T-cell (primary cell): ENCODE data around the gene METAP1. TPM values are rescaled to one million over a fixed set of nuclear protein-coding genes. Genes with fewer than 3 reads are reported as not detected.

Source experiments
- ATAC-seq, 4 experiments: fragments of 200-7000 bp in 3 of 4; fragments of 150-1000 bp in 1 of 4; cut with Tn5 transposase; replicated peaks in 1 of 4; 1 replicate in 3 of 4; 2 replicates in 1 of 4; pipeline ENCODE4 v1.10.0; 2021; ENCODE audit warnings: moderate library complexity in 3 of 4, mild to moderate bottlenecking in 2 of 4, moderate number of reproducible peaks in 1 of 4
- CTCF ChIA-PET, 2 donors: fragments of 300-600 bp; sonication (Branson Sonifier 250); formaldehyde crosslinking; loops; one replicate each; lab custom pipeline; 2022; ENCODE audit warnings: antibody characterized with exemption in 2 of 2; lab: Charles Lee
- POLR2A ChIA-PET, 2 donors: fragments of 300-600 bp; sonication (Branson Sonifier 250); formaldehyde crosslinking; loops; one replicate each; lab custom pipeline; 2022; ENCODE audit warnings: antibody characterized with exemption in 2 of 2; lab: Charles Lee
- DNase-seq, 35 experiments: peaks; one replicate each; pipeline versions ENCODE4 v3.0.0 to v3.0.0-alpha.2; 2013 to 2023
- H3K27ac ChIP-seq: one replicate; pipeline ENCODE4 v1.5.1; 2013; ENCODE audit warnings: low read length
- H3K27me3 ChIP-seq, 2 experiments: replicated peaks in 1 of 2; 1 replicate in 1 of 2; 2 replicates in 1 of 2; pipeline versions ENCODE4 v1.6.1 to v1.7.0; 2013; ENCODE audit warnings: low read length in 1 of 2, mixed read lengths in 1 of 2; ENCODE audit not compliant: control insufficient read depth in 2 of 2, insufficient read depth in 2 of 2; ENCODE audit errors: extremely low read depth in 1 of 2
- H3K36me3 ChIP-seq, 2 donors: 1 replicate in 1 of 2; 2 replicates in 1 of 2; pipeline versions ENCODE4 v1.6.1 to v1.7.0; 2013; ENCODE audit warnings: low read length in 1 of 2; ENCODE audit not compliant: control insufficient read depth in 2 of 2, insufficient read depth in 1 of 2; ENCODE audit errors: extremely low read depth in 1 of 2
- H3K4me1 ChIP-seq, 2 experiments: 1 replicate in 1 of 2; 2 replicates in 1 of 2; pipeline versions ENCODE4 v1.6.1 to v1.7.0; 2013; ENCODE audit warnings: low read length in 2 of 2, mixed read lengths in 1 of 2; ENCODE audit not compliant: insufficient read depth in 2 of 2, control insufficient read depth in 1 of 2; ENCODE audit errors: extremely low read depth in 1 of 2
- H3K4me3 ChIP-seq, 2 donors: 1 replicate in 1 of 2; 2 replicates in 1 of 2; pipeline versions ENCODE4 v1.5.1 to v1.7.0; 2013; ENCODE audit warnings: mild to moderate bottlenecking in 2 of 2, low read length in 1 of 2, moderate library complexity in 1 of 2; ENCODE audit not compliant: control insufficient read depth in 1 of 2; ENCODE audit errors: extremely low read depth in 1 of 2
- H3K9me3 ChIP-seq: 2 replicates; pipeline ENCODE4 v1.7.0; 2013
- H3K27ac Mint-ChIP-seq, 2 donors: one replicate each; pipeline ENCODE4 v1.8.0; 2020 to 2021; ENCODE audit warnings: mild to moderate bottlenecking in 2 of 2, mixed read lengths in 2 of 2
- H3K27me3 Mint-ChIP-seq, 2 donors: one replicate each; pipeline ENCODE4 v1.8.0; 2021 to 2022; ENCODE audit warnings: mixed read lengths in 2 of 2
- H3K36me3 Mint-ChIP-seq: one replicate; pipeline ENCODE4 v1.8.0; 2021; ENCODE audit warnings: mixed read lengths
- H3K4me1 Mint-ChIP-seq, 3 donors: one replicate each; pipeline ENCODE4 v1.8.0; 2020 to 2022; ENCODE audit warnings: mixed read lengths in 3 of 3, mild to moderate bottlenecking in 1 of 3
- H3K4me3 Mint-ChIP-seq, 3 donors: one replicate each; pipeline ENCODE4 v1.8.0; 2020 to 2022; ENCODE audit warnings: mild to moderate bottlenecking in 3 of 3, mixed read lengths in 3 of 3, moderate library complexity in 3 of 3
- H3K9me3 Mint-ChIP-seq, 3 donors: one replicate each; pipeline ENCODE4 v1.8.0; 2020 to 2022; ENCODE audit warnings: mixed read lengths in 3 of 3
- WGBS: methylation state at CpG from one replicate; pipeline ENCODE4 v1.1.5; 2013; ENCODE audit warnings: missing lambda C conversion rate; ENCODE audit not compliant: insufficient coverage; 5-methylcytosine and 5-hydroxymethylcytosine counted together
- total RNA-seq, 35 experiments: library from RNA in 6 of 35; stranded (reverse) in 6 of 35; fragments of 120-200 nt in 1 of 35; gene quantifications; one replicate each; pipeline versions ENCODE4 v1.2.1 to v1.2.4 and lab custom pipeline; 2013 to 2026

The METAP1 gene
- total RNA-seq, 5 donors from 2014 or later (not counting 1 experiment from before 2014, with no cell fraction given): 32.9 to 39.8 (median 39.2) TPM

- POLR2A ChIA-PET: interaction anchor here (0.5 to 1.5 kb wide), 14 partner anchors 34 to 954 kb away, joined by 3 to 10 read pairs (median 4); partner anchors contain the start of genes ADH5 (in 2 of the 2), EIF4E (in 1 of the 2) and TRMT10A (in 1 of the 2)
- no peaks in the 10 kb centered on the region for H3K9me3 Mint-ChIP-seq
- WGBS: 3% methylated on average over 5 of the region's 17 CpGs
Measured at GRCh38 chr4:98994474-98995182, 893 bp upstream of the METAP1 start.

GRCh38 chr4:98996056-98996764 lies 689 bp downstream of the METAP1 start:
- no peaks in the 10 kb centered on the region for H3K27me3 Mint-ChIP-seq
- Histone ChIP-seq H3K36me3 (no peaks in the 10 kb centered on the region), H3K27ac (peak overlapping the region; percentile 34), H3K9me3 (no peaks in the 10 kb centered on the region), H3K4me1 (peaks cover 13 to 16% of the 10 kb centered on the region in 2 experiments), H3K4me3 (peak overlapping the region; percentile 63 to 97), H3K27me3 (no peaks in the 10 kb centered on the region)
- H3K36me3 Mint-ChIP-seq: peaks cover 3% of the 10 kb centered on the region
- peak overlapping the region; percentile 75 to 80 for H3K27ac Mint-ChIP-seq
- peak in 2 of 4 experiments; percentile 14 to 17 for ATAC-seq
- H3K4me3 Mint-ChIP-seq: peak overlapping the region; percentile 68 to 87 (median 86)
- DNase-seq: peak in 2 of 35 experiments; percentile 1 to 2
- peaks cover 46 to 57% (median 51%) of the 10 kb centered on the region in 3 donors for H3K4me1 Mint-ChIP-seq
- CTCF ChIA-PET: interaction anchor here (0.6 to 3.6 kb wide), 23 partner anchors 10 to 950 kb away, joined by 3 to 105 read pairs (median 7); partner anchors contain the start of genes ADH5 (in 1 of the 2), DNAJB14 (in 1 of the 2), EIF4E (in 1 of the 2) and RAP1GDS1 (in 1 of the 2)
- under 1% methylated on average over 49 of the region's 57 CpGs for WGBS
- POLR2A ChIA-PET: interaction anchor here (1.0 to 2.4 kb wide), 3 partner anchors 17 to 67 kb away, joined by 3 to 10 read pairs (median 8); partner anchors contain the start of gene EIF4E (in 1 of the 2)
- no peaks in the 10 kb centered on the region for H3K9me3 Mint-ChIP-seq

More at GRCh38 chr4:98994474-98995182, 893 bp upstream of the METAP1 start:
- CTCF ChIA-PET: interaction anchor here (0.6 to 3.6 kb wide), 48 partner anchors 9 to 1099 kb away, joined by 3 to 105 read pairs (median 4); partner anchors contain the start of genes ADH5 (in 1 of the 2), DAPP1 (in 1 of the 2), DNAJB14 (in 1 of the 2) and EIF4E (in 1 of the 2)
- Histone ChIP-seq H3K9me3 (no peaks in the 10 kb centered on the region), H3K27ac (peak overlapping the region; percentile 93), H3K27me3 (no peaks in the 10 kb centered on the region), H3K4me3 (peak overlapping the region; percentile 35 to 56), H3K4me1 (peaks cover 12 to 16% of the 10 kb centered on the region in 2 experiments), H3K36me3 (no peaks in the 10 kb centered on the region)
- Mint-ChIP-seq H3K36me3 (no peaks in the 10 kb centered on the region), H3K27ac (peak overlapping the region; percentile 99), H3K4me3 (peak overlapping the region; percentile 82 to 87 (median 84)), H3K27me3 (no peaks in the 10 kb centered on the region), H3K4me1 (peaks cover 32 to 41% (median 36%) of the 10 kb centered on the region in 3 donors)
- ATAC-seq (no peak), DNase-seq (no peak)

GRCh38 chr4:98996765-98997068 lies 1.2 kb downstream of the METAP1 start:
- ATAC-seq: no peak
- peaks cover 50 to 60% (median 54%) of the 10 kb centered on the region in 3 donors for H3K4me1 Mint-ChIP-seq

GRCh38 chr4:98997166-98997565 lies 1.6 kb downstream of the METAP1 start:
- H3K4me3 Mint-ChIP-seq: peak overlapping the region; percentile 68 to 87 (median 86)
- H3K9me3 ChIP-seq: no peaks in the 10 kb centered on the region
- no peak overlapping the region for H3K27ac Mint-ChIP-seq

More at GRCh38 chr4:98996765-98997068, 1.2 kb downstream of the METAP1 start:
- H3K9me3 Mint-ChIP-seq: no peaks in the 10 kb centered on the region
- Histone ChIP-seq H3K4me3 (peak overlapping the region; percentile 63 to 97), H3K27me3 (no peaks in the 10 kb centered on the region), H3K36me3 (no peaks in the 10 kb centered on the region), H3K27ac (no peak overlapping the region), H3K4me1 (peaks cover 15 to 16% of the 10 kb centered on the region in 2 experiments), H3K9me3 (no peaks in the 10 kb centered on the region)
- WGBS: 43% methylated on average over 4 of the region's 5 CpGs
- CTCF ChIA-PET: interaction anchor here (0.6 to 3.6 kb wide), 11 partner anchors 29 to 854 kb away, joined by 3 to 48 read pairs (median 10); partner anchors contain the start of genes ADH5 (in 1 of the 2), EIF4E (in 1 of the 2) and STPG2 (in 1 of the 2)
- peaks cover 3% of the 10 kb centered on the region for H3K36me3 Mint-ChIP-seq
- POLR2A ChIA-PET: interaction anchor here in 1 of 2 donors (2.4 kb wide), 1 partner anchor 60 kb away, joined by 8 read pairs; no protein-coding TSS in a partner anchor
- no peaks in the 10 kb centered on the region for H3K27me3 Mint-ChIP-seq
- peak overlapping the region; percentile 68 to 87 (median 86) for H3K4me3 Mint-ChIP-seq
- DNase-seq: peak in 1 of 35 experiments; percentile 7
- peak overlapping the region; percentile 75 to 80 for H3K27ac Mint-ChIP-seq

GRCh38 chr4:98998551-98998950 lies 3.0 kb downstream of the METAP1 start:
- no peak overlapping the region for H3K27ac ChIP-seq
- H3K27me3 ChIP-seq: no peaks in the 10 kb centered on the region
- ATAC-seq (no peak), DNase-seq (no peak)
- no peaks in the 10 kb centered on the region for H3K9me3 ChIP-seq
- Mint-ChIP-seq H3K36me3 (peaks cover 3% of the 10 kb centered on the region), H3K9me3 (no peaks in the 10 kb centered on the region), H3K4me1 (peaks cover 66 to 75% (median 71%) of the 10 kb centered on the region in 3 donors), H3K4me3 (peak overlapping the region in 1 of 3 donors; percentile 25), H3K27me3 (no peaks in the 10 kb centered on the region), H3K27ac (no peak overlapping the region)
- peaks cover 15 to 16% of the 10 kb centered on the region in 2 experiments for H3K4me1 ChIP-seq
- ChIA-PET CTCF (interaction anchor here (0.6 to 1.2 kb wide), 5 partner anchors 9 to 703 kb away, joined by 3 to 5 read pairs (median 4); no protein-coding TSS in a partner anchor), POLR2A (interaction anchor here in 1 of 2 donors (0.6 to 1.0 kb wide), 2 partner anchors 57 to 1095 kb away, joined by 3 read pairs; no protein-coding TSS in a partner anchor)
- no peaks in the 10 kb centered on the region for H3K36me3 ChIP-seq
- H3K4me3 ChIP-seq: no peak overlapping the region
- no CpG with 5 or more reads among the region's 7 CpGs for WGBS

More at GRCh38 chr4:98997166-98997565, 1.6 kb downstream of the METAP1 start:
- H3K36me3 ChIP-seq: no peaks in the 10 kb centered on the region
- Mint-ChIP-seq H3K36me3 (peaks cover 3% of the 10 kb centered on the region), H3K4me1 (peaks cover 54 to 65% (median 57%) of the 10 kb centered on the region in 3 donors), H3K27me3 (no peaks in the 10 kb centered on the region), H3K9me3 (no peaks in the 10 kb centered on the region)
- WGBS: no CpG with 5 or more reads among the region's 6 CpGs
- H3K27ac ChIP-seq: no peak overlapping the region
- CTCF ChIA-PET: interaction anchor here in 1 of 2 donors (0.6 to 3.6 kb wide), 4 partner anchors 59 to 846 kb away, joined by 3 to 46 read pairs (median 6); partner anchors contain the start of genes ADH5 and EIF4E
- H3K4me3 ChIP-seq: no peak overlapping the region
- POLR2A ChIA-PET: interaction anchor here in 1 of 2 donors (2.4 kb wide), 1 partner anchor 60 kb away, joined by 8 read pairs; no protein-coding TSS in a partner anchor
- no peak for ATAC-seq
- DNase-seq: no peak
- peaks cover 15 to 16% of the 10 kb centered on the region in 2 experiments for H3K4me1 ChIP-seq
- H3K27me3 ChIP-seq: no peaks in the 10 kb centered on the region
